Measurements from ENCODE around the gene SOX6.

DNA sequence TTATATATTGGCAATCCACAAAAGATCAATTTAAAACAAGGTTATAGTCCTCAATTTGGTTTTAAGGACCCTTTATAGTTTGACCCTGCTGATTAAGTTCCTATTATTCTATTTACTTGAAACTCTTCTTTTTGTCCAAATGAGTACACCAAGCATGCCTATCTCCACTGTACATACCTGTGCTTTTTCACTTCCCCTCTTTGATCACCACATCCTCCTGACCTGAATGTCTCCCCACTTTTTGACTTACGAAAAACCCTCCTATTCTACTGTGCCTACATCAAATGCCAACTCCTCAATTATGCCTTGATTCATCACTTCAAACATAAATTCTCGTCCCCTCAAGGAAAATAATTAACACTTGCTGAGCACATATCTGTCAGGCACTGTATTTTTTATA is 113.5 kb downstream of the SOX6 start:
- TF ChIP-seq, protein P1, sequence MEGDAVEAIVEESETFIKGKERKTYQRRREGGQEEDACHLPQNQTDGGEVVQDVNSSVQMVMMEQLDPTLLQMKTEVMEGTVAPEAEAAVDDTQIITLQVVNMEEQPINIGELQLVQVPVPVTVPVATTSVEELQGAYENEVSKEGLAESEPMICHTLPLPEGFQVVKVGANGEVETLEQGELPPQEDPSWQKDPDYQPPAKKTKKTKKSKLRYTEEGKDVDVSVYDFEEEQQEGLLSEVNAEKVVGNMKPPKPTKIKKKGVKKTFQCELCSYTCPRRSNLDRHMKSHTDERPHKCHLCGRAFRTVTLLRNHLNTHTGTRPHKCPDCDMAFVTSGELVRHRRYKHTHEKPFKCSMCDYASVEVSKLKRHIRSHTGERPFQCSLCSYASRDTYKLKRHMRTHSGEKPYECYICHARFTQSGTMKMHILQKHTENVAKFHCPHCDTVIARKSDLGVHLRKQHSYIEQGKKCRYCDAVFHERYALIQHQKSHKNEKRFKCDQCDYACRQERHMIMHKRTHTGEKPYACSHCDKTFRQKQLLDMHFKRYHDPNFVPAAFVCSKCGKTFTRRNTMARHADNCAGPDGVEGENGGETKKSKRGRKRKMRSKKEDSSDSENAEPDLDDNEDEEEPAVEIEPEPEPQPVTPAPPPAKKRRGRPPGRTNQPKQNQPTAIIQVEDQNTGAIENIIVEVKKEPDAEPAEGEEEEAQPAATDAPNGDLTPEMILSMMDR (IDR thresholded peaks at IDR 0.05), result no peak
- TF ChIP-seq POLR2A (IDR thresholded peaks at IDR 0.05), result no peak
